HEK293 (cell line): ENCODE measurements around the gene CDYL2.

Experiments
- CTCF ChIA-PET: fragments of 350-600 bp; formaldehyde crosslinking; extraction: SDS; loops from one replicate; lab custom pipeline; 2021; ENCODE audit warnings: antibody characterized with exemption; lab: Yijun Ruan, JAX
- POLR2A ChIA-PET: fragments of 300-600 bp; formaldehyde crosslinking; extraction: SDS; loops from one replicate; lab custom pipeline; 2020; ENCODE audit warnings: antibody characterized with exemption, inconsistent platforms; lab: Yijun Ruan, JAX
- H3K27ac ChIP-seq: fragments of 200-500 bp; sonication (Bioruptor generic); 2 replicates; pipeline ENCODE4 v1.5.1; 2014; ENCODE audit warnings: low read depth, low read length, control low read depth, inconsistent platforms; ENCODE audit errors: extremely low read depth
- H3K36me3 ChIP-seq, 2 experiments: fragments of 200-500 bp in 1 of 2; sonication (Bioruptor generic) in 1 of 2; 1 replicate in 1 of 2; 2 replicates in 1 of 2; pipeline ENCODE4 v1.5.1; 2014 to 2017; ENCODE audit warnings: inconsistent platforms in 2 of 2, low read length in 2 of 2; ENCODE audit not compliant: control insufficient read depth in 2 of 2, insufficient read depth in 1 of 2
- H3K4me1 ChIP-seq: fragments of 200-500 bp; sonication (Bioruptor generic); 2 replicates; pipeline ENCODE4 v1.5.1; 2014; ENCODE audit warnings: mild to moderate bottlenecking, low read length, inconsistent platforms; ENCODE audit not compliant: control insufficient read depth, insufficient read depth
- H3K4me3 ChIP-seq: 2 replicates; pipeline ENCODE4 v1.5.1; 2011; ENCODE audit warnings: low read depth, mild to moderate bottlenecking, control low read depth, low read length, moderate library complexity
- H3K9me3 ChIP-seq: fragments of 200-500 bp; sonication (Bioruptor generic); 2 replicates; pipeline ENCODE4 v1.5.1; 2014; ENCODE audit warnings: low read depth, low read length, inconsistent platforms; ENCODE audit not compliant: control insufficient read depth, insufficient read depth
- GFI1B ChIP-seq: fragments of 450-650 bp; formaldehyde crosslinking; IDR thresholded peaks from 2 replicates; pipeline ENCODE4 v1.5.1; 2016; ENCODE audit warnings: missing biosample characterization, missing genetic modification characterization
- GLIS2 ChIP-seq: fragments of 450-650 bp; formaldehyde crosslinking; IDR thresholded peaks from 2 replicates; pipeline ENCODE4 v1.5.1; 2016; ENCODE audit warnings: missing biosample characterization, missing genetic modification characterization
- KLF8 ChIP-seq: fragments of 450-650 bp; formaldehyde crosslinking; IDR thresholded peaks from 2 replicates; pipeline ENCODE4 v1.5.1; 2016; ENCODE audit warnings: missing biosample characterization, missing genetic modification characterization
- REST ChIP-seq: fragments of 450-650 bp; formaldehyde crosslinking; IDR thresholded peaks from 2 replicates; pipeline ENCODE4 v1.5.1; 2016; ENCODE audit warnings: missing biosample characterization, missing genetic modification characterization
- SCRT1 ChIP-seq: fragments of 450-650 bp; formaldehyde crosslinking; IDR thresholded peaks from 2 replicates; pipeline ENCODE4 v1.5.1; 2016; ENCODE audit warnings: missing biosample characterization, missing genetic modification characterization, borderline replicate concordance
- ZBTB11 ChIP-seq: fragments of 450-650 bp; formaldehyde crosslinking; conservative IDR thresholded peaks from 2 replicates; pipeline ENCODE4 v1.5.1; 2016; ENCODE audit warnings: low read depth, missing biosample characterization, missing genetic modification characterization
- ZBTB44 ChIP-seq: fragments of 450-650 bp; IDR thresholded peaks from 2 replicates; pipeline ENCODE4 v1.5.1; 2018; ENCODE audit warnings: missing biosample characterization, mild to moderate bottlenecking, missing genetic modification characterization
- ZBTB8A ChIP-seq: fragments of 450-650 bp; formaldehyde crosslinking; IDR thresholded peaks from 2 replicates; pipeline ENCODE4 v1.5.1; 2016; ENCODE audit warnings: missing biosample characterization, missing genetic modification characterization
- ZFHX2 ChIP-seq: fragments of 450-650 bp; formaldehyde crosslinking; conservative IDR thresholded peaks from 2 replicates; pipeline ENCODE4 v1.5.1; 2016; ENCODE audit warnings: missing biosample characterization, missing genetic modification characterization
- ZNF132 ChIP-seq: fragments of 450-650 bp; formaldehyde crosslinking; IDR thresholded peaks from 2 replicates; pipeline ENCODE4 v1.5.1; 2017; ENCODE audit warnings: missing biosample characterization, missing genetic modification characterization, borderline replicate concordance
- ZNF223 ChIP-seq: fragments of 450-650 bp; formaldehyde crosslinking; IDR thresholded peaks from 2 replicates; pipeline ENCODE4 v1.5.1; 2016; ENCODE audit warnings: missing biosample characterization, missing genetic modification characterization
- ZNF311 ChIP-seq: fragments of 450-650 bp; formaldehyde crosslinking; IDR thresholded peaks from 2 replicates; pipeline ENCODE4 v1.5.1; 2017; ENCODE audit warnings: missing biosample characterization, missing genetic modification characterization, borderline replicate concordance
- ZNF394 ChIP-seq: fragments of 450-650 bp; formaldehyde crosslinking; IDR thresholded peaks from 2 replicates; pipeline ENCODE4 v1.5.1; 2016; ENCODE audit warnings: missing biosample characterization, missing genetic modification characterization, mild to moderate bottlenecking, moderate library complexity, borderline replicate concordance
- ZNF404 ChIP-seq: fragments of 450-650 bp; formaldehyde crosslinking; IDR thresholded peaks from 2 replicates; pipeline ENCODE4 v1.5.1; 2017; ENCODE audit warnings: missing biosample characterization, missing genetic modification characterization
- ZNF501 ChIP-seq: fragments of 450-650 bp; formaldehyde crosslinking; IDR thresholded peaks from 2 replicates; pipeline ENCODE4 v1.5.1; 2016; ENCODE audit warnings: missing biosample characterization, missing genetic modification characterization
- ZNF521 ChIP-seq: fragments of 450-650 bp; formaldehyde crosslinking; IDR thresholded peaks from 2 replicates; pipeline ENCODE4 v1.5.1; 2017; ENCODE audit warnings: missing biosample characterization, mild to moderate bottlenecking, missing genetic modification characterization
- ZNF571 ChIP-seq: fragments of 450-650 bp; formaldehyde crosslinking; IDR thresholded peaks from 2 replicates; pipeline ENCODE4 v1.5.0; 2017; ENCODE audit warnings: missing biosample characterization, missing genetic modification characterization
- ZNF585B ChIP-seq: fragments of 450-650 bp; formaldehyde crosslinking; IDR thresholded peaks from 2 replicates; pipeline ENCODE4 v1.5.1; 2016; ENCODE audit warnings: missing biosample characterization, missing genetic modification characterization
- ZNF768 ChIP-seq: fragments of 450-650 bp; formaldehyde crosslinking; IDR thresholded peaks from 2 replicates; pipeline ENCODE4 v1.5.1; 2018; ENCODE audit warnings: missing biosample characterization, mild to moderate bottlenecking, missing genetic modification characterization
- ZNF830 ChIP-seq: fragments of 450-650 bp; IDR thresholded peaks from 2 replicates; pipeline ENCODE4 v1.5.0; 2018; ENCODE audit warnings: missing biosample characterization, missing genetic modification characterization, low read depth, mild to moderate bottlenecking, moderate library complexity
- ZSCAN16 ChIP-seq: fragments of 450-650 bp; formaldehyde crosslinking; IDR thresholded peaks from 2 replicates; pipeline ENCODE4 v1.5.1; 2016; ENCODE audit warnings: missing biosample characterization, missing genetic modification characterization
- ZSCAN18 ChIP-seq: fragments of 450-650 bp; formaldehyde crosslinking; IDR thresholded peaks from 2 replicates; pipeline ENCODE4 v1.5.1; 2016; ENCODE audit warnings: missing biosample characterization, missing genetic modification characterization

The CDYL2 gene

GRCh38 chr16:80666378-80667250, 137.8 kb downstream of the CDYL2 start:
- Histone ChIP-seq H3K4me3 (no peak overlapping the region), H3K4me1 (no peaks in the 10 kb centered on the region), H3K36me3 (no peaks in the 10 kb centered on the region)
- POLR2A ChIA-PET = no interaction called here
- no peak for TF ChIP-seq ZNF571 (tag by site-specific recombination)
- TF ChIP-seq ZNF311 (tag by site-specific recombination) = no peak
- TF ChIP-seq KLF8 = no peak
- TF ChIP-seq, all 188 proteins: peak for 0
- Histone ChIP-seq H3K27ac (no peak overlapping the region), H3K9me3 (no peaks in the 10 kb centered on the region)
- CTCF ChIA-PET = no interaction called here

GRCh38 chr16:80665356-80665755, 139.0 kb downstream of the CDYL2 start:
- no peak overlapping the region for H3K4me3 ChIP-seq
- no peak for TF ChIP-seq ZNF394 (tag by site-specific recombination)
- TF ChIP-seq ZNF521 (tag by site-specific recombination) = no peak
- no peak for TF ChIP-seq ZNF830 (tag by site-specific recombination)
- TF ChIP-seq GLIS2 (tag by site-specific recombination) = no peak
- no peak for TF ChIP-seq ZNF223
- TF ChIP-seq ZNF768 (tag by site-specific recombination) = no peak
- no peak for TF ChIP-seq ZNF132 (tag by site-specific recombination)
- no peak for TF ChIP-seq REST (tag by site-specific recombination)
- TF ChIP-seq ZBTB11 = no peak
- no peak for TF ChIP-seq SCRT1
- TF ChIP-seq, all 188 proteins: peak for 0
- H3K4me1 ChIP-seq = no peaks in the 10 kb centered on the region
- ChIA-PET CTCF (no interaction called here), POLR2A (no interaction called here)
- no peaks in the 10 kb centered on the region for H3K36me3 ChIP-seq
- no peaks in the 10 kb centered on the region for H3K9me3 ChIP-seq
- H3K27ac ChIP-seq = no peak overlapping the region

- ChIA-PET CTCF (no interaction called here), POLR2A (no interaction called here)
- H3K4me3 ChIP-seq = no peak overlapping the region
- no peak overlapping the region for H3K27ac ChIP-seq
- H3K4me1 ChIP-seq = no peaks in the 10 kb centered on the region
- no peaks in the 10 kb centered on the region for H3K36me3 ChIP-seq
- H3K9me3 ChIP-seq = no peaks in the 10 kb centered on the region
- TF ChIP-seq ZNF501 (tag by site-specific recombination) (no peak), ZNF404 (tag by site-specific recombination) (no peak), ZBTB8A (tag by site-specific recombination) (no peak), ZNF585B (tag by site-specific recombination) (no peak), GFI1B (tag by site-specific recombination) (no peak), ZBTB44 (no peak), ZSCAN16 (tag by site-specific recombination) (no peak), ZFHX2 (tag by site-specific recombination) (no peak), ZSCAN18 (tag by site-specific recombination) (no peak)
Measured at GRCh38 chr16:80664786-80665185, 139.6 kb downstream of the CDYL2 start.
